Subcutaneous adipose tissue (tissue), 4 donors: ENCODE results near the gene MX2. TPM values are rescaled to one million over a fixed set of nuclear protein-coding genes. Genes with fewer than 3 reads are reported as not detected.

Experiments used
- CTCF ChIP-seq: fragments of 450-650 bp; IDR thresholded peaks from one replicate; pipeline ENCODE4 v1.5.1; 2016; ENCODE audit warnings: low read depth, mild to moderate bottlenecking, control low read depth, antibody characterized with exemption, moderate library complexity
- total RNA-seq, 4 donors: library from RNA; depleted of rRNA; stranded (reverse); fragments of >200 nt; gene quantifications; one replicate each; pipeline ENCODE4 v1.1.0, GENCODE V29; 2016

Gene MX2
- total RNA-seq, 4 donors from 2014 or later = 16.4 to 31.3 (median 28.5) TPM

DNA sequence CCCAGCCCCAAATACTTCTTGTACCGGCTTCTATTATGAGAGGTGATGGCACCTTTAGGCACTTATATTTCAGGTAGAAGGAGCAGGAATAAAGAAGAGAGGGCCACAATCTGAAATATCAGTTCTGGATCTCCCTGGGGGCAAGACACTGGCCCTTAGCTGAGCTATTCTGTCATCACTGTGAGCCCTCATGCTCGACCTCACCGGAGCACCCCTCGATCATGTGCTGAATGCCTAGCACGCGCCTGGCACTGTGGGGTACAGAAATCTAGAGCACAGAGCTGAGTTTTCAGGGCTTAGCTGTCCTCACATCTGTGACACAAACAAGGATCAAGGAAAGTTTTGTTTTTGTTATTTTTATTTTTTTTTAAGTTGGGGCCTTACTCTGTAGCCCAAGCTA is 56.6 kb downstream of the MX2 start:
- TF ChIP-seq CTCF = no peak

- no peak for TF ChIP-seq CTCF
These were observed 57.3 kb downstream of the MX2 start for GRCh38 chr21:41418956-41419680.

DNA sequence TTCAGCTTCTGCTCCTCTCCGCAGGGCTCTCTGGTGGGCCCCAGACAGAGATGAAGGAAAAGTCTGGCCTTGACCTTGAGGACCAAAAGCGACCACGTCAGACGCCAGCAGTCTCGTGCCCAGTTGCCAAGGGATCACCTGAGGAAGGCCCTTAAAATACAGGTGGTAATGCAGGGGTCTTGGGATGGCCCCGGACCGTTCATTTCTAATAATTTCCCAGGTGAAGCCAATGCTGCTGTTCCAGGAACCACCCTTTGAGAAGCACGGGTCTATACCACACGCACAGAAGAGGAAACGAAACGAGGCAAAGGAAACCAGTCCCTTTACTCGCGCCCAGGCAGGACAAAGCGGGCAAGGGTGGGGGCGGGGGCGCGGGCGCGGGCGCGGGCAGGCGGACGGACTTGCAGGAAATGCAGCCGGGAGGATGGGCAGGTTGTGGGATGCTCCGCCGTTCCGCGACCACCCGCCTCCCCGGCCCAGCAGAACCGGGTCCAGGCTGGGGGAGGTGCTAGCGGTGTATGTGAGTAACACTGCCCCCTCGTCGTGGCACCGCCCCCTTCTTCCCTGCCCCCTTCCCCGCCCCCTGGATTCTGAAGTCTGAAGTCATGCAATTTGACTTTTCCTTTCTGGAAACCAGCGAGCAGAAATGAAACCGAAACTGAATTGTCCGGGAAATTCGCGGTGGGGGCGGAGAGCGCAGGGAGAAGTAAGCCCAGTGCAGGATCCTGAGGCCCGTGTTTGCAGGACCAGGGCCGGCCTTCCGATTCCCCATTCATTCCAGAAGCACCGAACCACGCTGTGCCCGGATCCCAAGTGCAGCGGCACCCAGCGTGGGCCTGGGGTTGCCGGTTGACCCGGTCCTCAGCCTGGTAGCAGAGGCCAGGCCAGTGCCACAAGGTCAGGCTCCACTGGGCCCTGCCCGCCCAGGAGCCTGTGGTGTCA is 58.4 kb downstream of the MX2 start:
- TF ChIP-seq CTCF = no peak

GRCh38 chr21:41422546-41423304 is 60.9 kb downstream of the MX2 start:
- no peak for TF ChIP-seq CTCF

GRCh38 chr21:41425588-41425953 is 63.7 kb downstream of the MX2 start:
- TF ChIP-seq CTCF = no peak

DNA sequence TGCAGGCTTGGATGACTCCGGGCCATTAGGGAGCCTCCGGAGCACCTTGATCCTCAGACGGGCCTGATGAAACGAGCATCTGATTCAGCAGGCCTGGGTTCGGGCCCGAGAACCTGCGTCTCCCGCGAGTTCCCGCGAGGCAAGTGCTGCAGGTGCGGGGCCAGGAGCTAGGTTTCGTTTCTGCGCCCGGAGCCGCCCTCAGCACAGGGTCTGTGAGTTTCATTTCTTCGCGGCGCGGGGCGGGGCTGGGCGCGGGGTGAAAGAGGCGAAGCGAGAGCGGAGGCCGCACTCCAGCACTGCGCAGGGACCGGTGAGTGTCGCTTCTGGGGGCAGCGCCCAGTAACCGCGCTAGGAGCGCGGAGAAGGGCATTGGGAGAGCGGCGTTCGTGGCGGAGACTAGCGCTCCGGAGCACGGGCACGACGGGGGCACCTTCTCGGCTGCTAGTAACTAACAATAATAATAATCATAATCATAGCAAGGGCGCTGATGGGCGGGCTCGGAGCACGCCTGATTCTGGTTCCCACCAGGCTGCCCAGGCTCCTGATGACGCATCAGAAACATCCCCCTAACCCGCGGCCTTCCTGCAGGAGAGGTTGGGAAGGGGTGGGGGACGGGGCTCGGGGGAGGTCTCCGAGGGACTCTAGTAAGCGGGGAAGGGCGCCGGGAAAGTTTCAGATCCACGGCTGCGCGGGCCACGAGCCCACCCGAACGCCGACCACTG is 64.3 kb downstream of the MX2 start, which contains the start of gene MX1:
TSS of gene MX1 (plus strand) at position 286 of the 722 bp plus-strand sequence. CDS start 5,832 bp downstream, outside the sequence.
- TF ChIP-seq CTCF = no peak
